Suppressor macrophage (primary cell): ENCODE measurements around the gene SELP.

Source experiments
- DNase-seq, 4 experiments: peaks; one replicate each; pipeline ENCODE4 v3.0.0-alpha.2; 2020 to 2022

SELP gene

GRCh38 chr1:169618367-169618766 is 11.6 kb downstream of the SELP start:
- no peak for DNase-seq

GRCh38 chr1:169615803-169616202 is 14.1 kb downstream of the SELP start:
- DNase-seq: no peak

GRCh38 chr1:169610858-169611257 is 19.1 kb downstream of the SELP start:
- peak in 3 of 4 experiments; percentile 22 to 47 (median 22) for DNase-seq

GRCh38 chr1:169610108-169610507 is 19.8 kb downstream of the SELP start:
- DNase-seq: no peak

GRCh38 chr1:169608226-169608625 is 21.7 kb downstream of the SELP start:
- DNase-seq: peak; percentile 47 to 71 (median 62)

- peak; percentile 82 to 94 (median 90) for DNase-seq
Observed at GRCh38 chr1:169604781-169605560, 25.0 kb downstream of the SELP start.

GRCh38 chr1:169601096-169601881 is 28.6 kb downstream of the SELP start:
- peak; percentile 27 to 71 (median 45) for DNase-seq

- peak in 2 of 4 experiments; percentile 11 to 12 for DNase-seq
Observed at GRCh38 chr1:169595764-169596711, 33.9 kb downstream of the SELP start.

- no peak for DNase-seq
Observed at GRCh38 chr1:169594391-169594790, 35.5 kb downstream of the SELP start.

- no peak for DNase-seq
Observed at GRCh38 chr1:169590932-169591331, 39.0 kb downstream of the SELP start.

GRCh38 chr1:169588785-169589485 is 41.0 kb downstream of the SELP start:
- DNase-seq: no peak

GRCh38 chr1:169588112-169588511 is 41.8 kb downstream of the SELP start:
- no peak for DNase-seq

- peak; percentile 77 to 90 (median 86) for DNase-seq
Observed at GRCh38 chr1:169586395-169587255, 43.3 kb downstream of the SELP start, which contains the start of gene F5. F5 (minus strand) TSS chr1:169586481; CDS start chr1:169586386, 95 bp downstream.

GRCh38 chr1:169586067-169586394 is 43.9 kb downstream of the SELP start:
- DNase-seq: no peak

- DNase-seq: peak in 2 of 4 experiments; percentile 70 to 72
Observed at GRCh38 chr1:169585181-169585580, 44.7 kb downstream of the SELP start.

- peak; percentile 32 to 49 (median 38) for DNase-seq
Observed at GRCh38 chr1:169584483-169585144, 45.3 kb downstream of the SELP start.

- no peak for DNase-seq
Observed at GRCh38 chr1:169577981-169578738, 51.8 kb downstream of the SELP start.

GRCh38 chr1:169576935-169577331 is 53.0 kb downstream of the SELP start:
- DNase-seq: no peak

- no peak for DNase-seq
Observed at GRCh38 chr1:169576241-169576934, 53.5 kb downstream of the SELP start.
